Fibroblast of pulmonary artery (primary cell): ENCODE measurements around the gene PPP1R26.

Experiments used
- DNase-seq: peaks from one replicate; pipeline ENCODE4 v3.0.0-alpha.2; 2010; ENCODE audit warnings: low read depth
- H3K4me3 ChIP-seq: replicated peaks from 2 replicates; pipeline ENCODE4 v1.5.1; 2011; ENCODE audit warnings: low read depth, mild to moderate bottlenecking, control low read depth, low read length, moderate library complexity
- TF ChIP-seq, protein P1 (sequence below): IDR thresholded peaks from 2 replicates; pipeline ENCODE4 v1.5.1; 2011; ENCODE audit warnings: mild to moderate bottlenecking, control low read depth, low read length, inconsistent platforms; ENCODE audit errors: missing control alignments

PPP1R26 gene

GRCh38 chr9:135471791-135472640 is 7.6 kb upstream of the PPP1R26 start:
- TF ChIP-seq, protein P1, sequence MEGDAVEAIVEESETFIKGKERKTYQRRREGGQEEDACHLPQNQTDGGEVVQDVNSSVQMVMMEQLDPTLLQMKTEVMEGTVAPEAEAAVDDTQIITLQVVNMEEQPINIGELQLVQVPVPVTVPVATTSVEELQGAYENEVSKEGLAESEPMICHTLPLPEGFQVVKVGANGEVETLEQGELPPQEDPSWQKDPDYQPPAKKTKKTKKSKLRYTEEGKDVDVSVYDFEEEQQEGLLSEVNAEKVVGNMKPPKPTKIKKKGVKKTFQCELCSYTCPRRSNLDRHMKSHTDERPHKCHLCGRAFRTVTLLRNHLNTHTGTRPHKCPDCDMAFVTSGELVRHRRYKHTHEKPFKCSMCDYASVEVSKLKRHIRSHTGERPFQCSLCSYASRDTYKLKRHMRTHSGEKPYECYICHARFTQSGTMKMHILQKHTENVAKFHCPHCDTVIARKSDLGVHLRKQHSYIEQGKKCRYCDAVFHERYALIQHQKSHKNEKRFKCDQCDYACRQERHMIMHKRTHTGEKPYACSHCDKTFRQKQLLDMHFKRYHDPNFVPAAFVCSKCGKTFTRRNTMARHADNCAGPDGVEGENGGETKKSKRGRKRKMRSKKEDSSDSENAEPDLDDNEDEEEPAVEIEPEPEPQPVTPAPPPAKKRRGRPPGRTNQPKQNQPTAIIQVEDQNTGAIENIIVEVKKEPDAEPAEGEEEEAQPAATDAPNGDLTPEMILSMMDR: no peak
- no peak overlapping the region for H3K4me3 ChIP-seq
- no peak for DNase-seq

DNA sequence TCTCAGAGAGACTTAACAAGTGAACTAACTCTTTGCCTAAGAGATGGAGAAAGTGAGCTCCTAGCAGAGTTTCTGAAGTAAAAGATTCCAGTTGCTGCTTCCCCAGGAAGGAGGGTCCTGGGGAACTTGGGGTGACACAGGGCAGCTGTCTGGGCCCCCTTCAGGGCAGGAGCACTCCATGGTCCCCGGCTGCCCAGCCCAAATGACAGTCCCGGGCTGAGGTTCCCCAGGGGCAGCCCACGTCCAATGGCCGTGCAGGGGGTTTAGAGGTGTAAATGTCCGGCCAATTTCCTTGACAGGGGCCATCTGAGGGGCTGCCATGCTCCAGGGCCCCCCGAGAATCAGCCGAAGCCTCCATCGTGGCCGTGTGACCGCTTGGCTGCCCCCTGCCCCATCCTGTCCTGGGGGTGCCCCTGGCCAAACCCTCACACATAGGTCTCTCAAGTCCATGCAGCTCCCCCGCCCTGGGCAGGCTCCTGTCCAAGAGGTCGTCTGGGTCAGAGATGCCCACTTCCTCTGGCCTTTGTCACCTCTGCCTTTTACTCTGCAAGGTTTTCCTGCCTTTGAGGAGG is 5.5 kb upstream of the PPP1R26 start:
- no peak for DNase-seq
- TF ChIP-seq, protein P1: no peak
- H3K4me3 ChIP-seq: no peak overlapping the region

- peak; percentile 16 for DNase-seq
- TF ChIP-seq, protein P1: peak; percentile 43
- no peak overlapping the region for H3K4me3 ChIP-seq
Observed at GRCh38 chr9:135474915-135475314, 4.7 kb upstream of the PPP1R26 start.

- no peak overlapping the region for H3K4me3 ChIP-seq
- DNase-seq: peak; percentile 33
- TF ChIP-seq, protein P1: no peak
Observed at GRCh38 chr9:135476561-135477355, 2.8 kb upstream of the PPP1R26 start.

- H3K4me3 ChIP-seq: no peak overlapping the region
- DNase-seq: no peak
- TF ChIP-seq, protein P1: no peak
Observed at GRCh38 chr9:135478191-135478590, 1.4 kb upstream of the PPP1R26 start.

- peak overlapping the region; percentile 34 for H3K4me3 ChIP-seq
- peak; percentile 28 for DNase-seq
- TF ChIP-seq, protein P1: peak; percentile 22
Observed at GRCh38 chr9:135478829-135479468, 633 bp upstream of the PPP1R26 start.
